Stimulated activated CD8-positive, alpha-beta memory T cell treated with anti-CD3 and anti-CD28 coated beads, Interleukin-15, amount 100 ng/mL, for 1 hour (primary cell): ENCODE measurements around the gene MCF2L.
"Not testable (repeated sequence)": the region's sequence is repeated elsewhere in the genome, so short reads cannot be mapped to it uniquely, and the experiment has no call there.

ENCODE experiments used
- DNase-seq: peaks from one replicate; pipeline ENCODE4 v3.0.0-alpha.2; 2020; ENCODE audit warnings: low read depth

The MCF2L gene, protein sequence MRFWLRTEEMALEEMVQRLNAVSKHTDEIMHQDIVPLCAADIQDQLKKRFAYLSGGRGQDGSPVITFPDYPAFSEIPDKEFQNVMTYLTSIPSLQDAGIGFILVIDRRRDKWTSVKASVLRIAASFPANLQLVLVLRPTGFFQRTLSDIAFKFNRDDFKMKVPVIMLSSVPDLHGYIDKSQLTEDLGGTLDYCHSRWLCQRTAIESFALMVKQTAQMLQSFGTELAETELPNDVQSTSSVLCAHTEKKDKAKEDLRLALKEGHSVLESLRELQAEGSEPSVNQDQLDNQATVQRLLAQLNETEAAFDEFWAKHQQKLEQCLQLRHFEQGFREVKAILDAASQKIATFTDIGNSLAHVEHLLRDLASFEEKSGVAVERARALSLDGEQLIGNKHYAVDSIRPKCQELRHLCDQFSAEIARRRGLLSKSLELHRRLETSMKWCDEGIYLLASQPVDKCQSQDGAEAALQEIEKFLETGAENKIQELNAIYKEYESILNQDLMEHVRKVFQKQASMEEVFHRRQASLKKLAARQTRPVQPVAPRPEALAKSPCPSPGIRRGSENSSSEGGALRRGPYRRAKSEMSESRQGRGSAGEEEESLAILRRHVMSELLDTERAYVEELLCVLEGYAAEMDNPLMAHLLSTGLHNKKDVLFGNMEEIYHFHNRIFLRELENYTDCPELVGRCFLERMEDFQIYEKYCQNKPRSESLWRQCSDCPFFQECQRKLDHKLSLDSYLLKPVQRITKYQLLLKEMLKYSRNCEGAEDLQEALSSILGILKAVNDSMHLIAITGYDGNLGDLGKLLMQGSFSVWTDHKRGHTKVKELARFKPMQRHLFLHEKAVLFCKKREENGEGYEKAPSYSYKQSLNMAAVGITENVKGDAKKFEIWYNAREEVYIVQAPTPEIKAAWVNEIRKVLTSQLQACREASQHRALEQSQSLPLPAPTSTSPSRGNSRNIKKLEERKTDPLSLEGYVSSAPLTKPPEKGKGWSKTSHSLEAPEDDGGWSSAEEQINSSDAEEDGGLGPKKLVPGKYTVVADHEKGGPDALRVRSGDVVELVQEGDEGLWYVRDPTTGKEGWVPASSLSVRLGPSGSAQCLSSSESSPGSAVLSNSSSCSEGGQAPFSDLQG

DNA sequence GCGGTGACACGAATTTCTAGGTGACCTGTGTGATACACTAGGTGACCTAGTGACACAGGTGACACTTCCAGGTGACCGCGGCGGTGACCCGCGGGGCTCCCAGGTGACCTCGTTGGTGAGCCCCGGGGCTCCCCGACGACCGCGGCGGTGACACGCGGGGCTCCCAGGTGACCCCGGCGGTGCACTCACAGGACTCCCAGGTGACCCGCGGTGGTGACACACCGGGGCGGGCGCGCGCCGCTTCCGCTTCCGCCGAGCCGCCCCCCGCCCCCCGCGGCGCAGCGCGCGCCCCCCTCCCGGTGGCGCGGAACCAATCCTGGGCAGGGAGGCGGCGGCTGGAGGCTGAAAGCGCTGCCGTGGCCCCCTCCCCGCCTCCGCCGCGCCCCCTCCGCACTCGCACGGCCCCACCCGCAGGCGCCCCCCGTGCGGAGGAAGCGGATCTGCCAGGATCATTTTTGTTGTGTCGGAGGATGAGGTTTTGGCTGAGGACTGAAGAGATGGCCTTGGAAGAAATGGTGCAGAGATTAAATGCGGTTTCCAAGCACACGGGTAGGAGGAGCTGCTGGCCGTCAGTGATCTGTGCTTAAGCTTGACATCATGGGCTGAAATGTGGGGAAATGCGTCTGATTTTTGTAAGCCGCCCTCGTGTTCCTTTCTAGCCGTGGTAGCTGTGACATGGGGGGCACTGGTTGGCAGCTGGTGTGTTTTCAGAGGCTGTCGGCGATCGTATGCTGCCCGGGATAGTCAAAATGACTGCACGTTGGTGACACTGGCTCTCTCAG, at the start of gene MCF2L:
MCF2L (plus strand) TSS at position 305 of the 782 bp plus-strand sequence; CDS start at position 471, 166 bp downstream.
- peak; percentile 6 for DNase-seq

DNA sequence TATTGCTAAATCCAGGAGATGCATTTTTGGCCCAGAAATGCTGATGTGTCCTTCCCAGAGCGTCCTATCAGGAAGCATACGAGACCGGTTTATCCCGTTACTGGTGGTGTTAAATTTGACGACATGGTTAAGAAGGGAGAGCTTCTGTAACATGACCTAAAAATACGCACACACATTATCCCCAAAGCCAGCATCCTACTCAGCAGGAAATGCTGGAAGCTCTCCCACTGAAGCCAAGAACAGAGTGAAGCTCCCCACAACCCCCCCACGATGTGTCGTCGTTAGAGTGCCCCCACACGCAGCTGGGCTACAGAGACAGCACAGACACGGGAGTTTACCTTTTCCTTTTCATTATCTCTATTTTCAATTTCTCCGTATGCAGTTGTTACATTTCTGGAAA, 45.1 kb upstream of the MCF2L start:
- DNase-seq = no peak

DNA sequence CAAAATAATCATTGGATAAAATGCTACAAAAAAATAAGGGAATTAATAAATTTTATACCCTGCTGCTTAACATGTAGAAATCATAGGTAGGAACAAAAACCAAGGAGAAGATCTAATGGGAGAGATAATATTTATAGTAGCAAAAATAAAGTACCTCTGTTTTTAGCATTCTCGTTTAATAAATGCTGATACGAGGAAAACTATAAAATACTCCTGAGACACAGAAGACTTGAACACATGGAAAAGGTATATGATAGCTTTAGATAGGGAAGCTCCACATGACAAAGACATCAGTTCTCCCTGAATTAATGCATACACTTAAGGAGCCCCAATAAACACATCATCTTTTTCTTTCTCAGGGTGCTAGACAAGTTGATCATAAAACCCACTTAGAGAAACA, 44.6 kb upstream of the MCF2L start:
- no peak for DNase-seq

DNA sequence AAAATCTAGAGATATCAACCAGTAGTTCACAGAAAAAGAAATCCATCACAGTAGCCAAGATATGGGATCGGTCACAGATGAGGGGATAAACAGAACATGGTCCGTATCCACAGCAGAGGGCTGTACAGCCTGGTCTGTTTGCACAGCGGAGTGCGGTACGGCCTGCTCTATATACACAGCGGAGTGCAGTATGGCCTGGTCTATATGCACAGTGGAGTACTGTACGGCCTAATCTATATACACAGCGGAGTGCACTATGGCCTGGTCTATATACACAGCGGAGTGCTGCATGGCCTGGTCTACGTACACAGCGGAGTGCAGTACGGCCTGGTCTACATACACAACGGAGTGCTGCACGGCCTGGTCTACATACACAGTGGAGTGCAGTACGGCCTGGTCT, 43.0 kb upstream of the MCF2L start:
- DNase-seq = no peak

DNA sequence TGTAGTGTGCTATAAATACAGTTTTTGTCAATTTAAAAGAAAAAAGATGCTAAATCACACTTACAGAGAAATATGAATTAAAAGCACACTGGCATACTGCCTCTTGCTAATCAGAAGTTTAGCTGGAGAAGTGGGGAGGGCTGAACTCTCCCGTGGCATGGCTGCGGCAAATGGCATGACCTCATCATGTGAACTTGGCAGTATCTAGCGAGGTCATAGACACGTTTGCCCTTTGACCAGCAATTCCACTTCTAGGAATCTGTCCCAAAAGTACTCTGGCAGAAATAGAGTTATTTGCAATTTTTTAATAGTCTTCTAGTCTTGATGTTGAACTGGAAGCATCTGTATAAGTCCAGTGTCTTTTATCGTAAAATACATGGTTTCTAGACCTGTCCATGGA, 42.0 kb upstream of the MCF2L start:
- DNase-seq = no peak

DNA sequence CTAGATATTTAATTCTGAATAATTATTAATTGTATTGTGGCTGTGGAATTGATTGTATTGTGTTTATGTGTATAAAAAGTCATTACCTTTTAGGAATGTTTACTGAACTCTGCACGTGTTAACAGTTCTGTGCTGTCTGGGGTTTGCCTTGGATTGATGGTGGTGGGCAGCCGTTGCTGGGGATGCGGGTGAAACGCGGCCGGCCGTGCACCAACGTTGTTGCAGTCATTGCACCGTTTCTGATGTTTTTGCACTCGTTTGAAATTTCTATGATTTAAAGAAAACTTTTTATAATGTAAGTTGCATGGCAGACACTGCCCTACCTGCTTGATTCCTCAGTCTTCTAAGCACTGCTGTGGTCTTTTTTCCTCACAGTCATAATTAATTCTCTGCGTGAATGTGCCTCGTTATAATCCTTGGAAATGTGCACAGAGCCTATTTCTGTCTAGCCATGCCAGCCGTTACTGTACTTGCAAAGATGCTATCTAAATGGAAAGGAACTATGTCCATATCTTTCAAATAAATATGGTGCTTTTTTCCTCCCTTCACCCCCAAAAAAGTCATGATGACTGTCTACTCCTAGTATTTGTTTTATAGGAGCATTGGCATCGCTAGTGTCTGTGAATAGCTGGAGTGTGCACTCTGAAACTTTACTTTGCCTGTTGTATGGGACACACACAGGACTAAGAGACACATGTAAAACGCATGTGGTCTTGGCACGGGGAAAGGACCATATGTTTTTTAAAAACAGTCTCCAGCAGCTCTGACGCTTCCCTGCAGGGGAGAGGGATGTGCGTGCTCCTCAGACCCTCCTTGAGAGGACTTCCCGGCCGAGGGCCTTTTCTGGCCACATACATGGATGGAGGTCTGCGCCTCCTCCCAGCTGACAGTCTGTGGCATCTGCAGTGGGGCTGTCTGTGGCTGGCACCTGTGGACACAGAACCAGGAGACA, 40.7 kb upstream of the MCF2L start:
- no peak for DNase-seq

DNA sequence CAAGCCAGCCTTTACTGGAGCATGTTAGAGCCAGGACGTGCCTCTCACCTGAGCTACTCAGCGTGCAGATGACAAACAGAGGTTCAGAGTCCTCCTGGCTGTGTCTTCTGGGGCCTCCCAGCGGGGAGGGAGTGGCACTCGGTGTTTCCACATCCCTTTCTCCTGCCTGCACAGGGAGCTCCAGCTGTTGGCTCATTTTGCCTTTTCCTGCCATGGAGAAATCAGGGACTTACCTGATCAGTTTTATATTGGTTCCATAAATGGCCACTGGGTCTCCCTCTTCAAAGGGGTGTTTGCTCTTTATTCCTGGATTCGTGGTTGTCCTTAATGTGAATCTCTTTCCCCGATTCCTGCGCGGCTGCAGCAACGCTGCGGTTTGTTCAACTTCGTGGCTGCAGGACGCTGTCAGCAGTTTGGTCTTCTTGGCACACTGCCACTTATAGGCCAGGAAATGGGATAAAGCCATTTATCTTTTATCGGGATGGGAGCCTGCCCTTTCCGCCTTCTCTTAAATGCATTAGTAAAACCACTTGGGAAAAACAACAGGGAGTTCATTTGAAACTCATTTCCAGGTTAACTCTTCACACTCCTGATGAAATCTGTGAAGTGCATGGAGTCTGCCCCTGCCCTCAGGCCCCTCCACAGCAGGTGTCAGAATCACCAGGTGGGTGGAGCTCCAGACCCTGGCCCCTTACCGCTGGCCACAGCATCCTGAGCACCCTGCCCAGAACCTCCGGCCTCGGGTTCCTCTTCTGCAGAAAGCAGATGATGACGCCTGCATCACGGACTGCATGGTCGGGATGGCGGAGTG, 39.8 kb upstream of the MCF2L start:
- no peak for DNase-seq

DNA sequence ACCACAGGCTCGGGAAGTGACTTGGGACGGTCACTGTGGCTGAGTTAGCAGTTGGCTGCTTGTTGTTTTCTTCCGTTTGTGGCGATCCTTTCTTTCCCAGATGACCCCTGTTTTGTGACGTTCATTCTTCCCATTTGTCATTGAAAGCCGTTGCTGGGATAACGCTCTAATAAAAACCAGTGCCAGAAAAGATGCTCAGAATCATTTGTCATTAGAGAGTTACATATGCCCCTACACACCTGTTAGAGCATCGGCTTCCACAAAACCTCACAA, 39.3 kb upstream of the MCF2L start:
- no peak for DNase-seq

DNA sequence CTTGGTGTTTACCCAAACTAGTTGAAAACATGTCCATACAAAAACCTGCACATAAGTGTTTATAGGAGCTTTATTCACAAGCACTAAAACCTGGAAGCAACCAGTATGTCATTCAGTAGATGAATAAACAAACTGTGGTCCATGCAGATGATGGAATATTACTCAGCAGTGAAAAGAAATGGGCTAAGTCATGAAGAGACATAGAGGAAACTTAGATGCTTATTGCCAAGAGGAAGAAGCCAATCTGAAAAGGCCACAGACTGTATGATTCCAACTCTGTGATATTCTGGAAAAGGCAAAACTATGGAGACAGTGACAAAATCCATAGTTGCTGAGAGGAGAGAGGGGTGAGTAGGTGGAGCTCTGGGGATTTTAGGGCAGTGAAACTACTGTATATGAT, 38.8 kb upstream of the MCF2L start:
- no peak for DNase-seq

DNA sequence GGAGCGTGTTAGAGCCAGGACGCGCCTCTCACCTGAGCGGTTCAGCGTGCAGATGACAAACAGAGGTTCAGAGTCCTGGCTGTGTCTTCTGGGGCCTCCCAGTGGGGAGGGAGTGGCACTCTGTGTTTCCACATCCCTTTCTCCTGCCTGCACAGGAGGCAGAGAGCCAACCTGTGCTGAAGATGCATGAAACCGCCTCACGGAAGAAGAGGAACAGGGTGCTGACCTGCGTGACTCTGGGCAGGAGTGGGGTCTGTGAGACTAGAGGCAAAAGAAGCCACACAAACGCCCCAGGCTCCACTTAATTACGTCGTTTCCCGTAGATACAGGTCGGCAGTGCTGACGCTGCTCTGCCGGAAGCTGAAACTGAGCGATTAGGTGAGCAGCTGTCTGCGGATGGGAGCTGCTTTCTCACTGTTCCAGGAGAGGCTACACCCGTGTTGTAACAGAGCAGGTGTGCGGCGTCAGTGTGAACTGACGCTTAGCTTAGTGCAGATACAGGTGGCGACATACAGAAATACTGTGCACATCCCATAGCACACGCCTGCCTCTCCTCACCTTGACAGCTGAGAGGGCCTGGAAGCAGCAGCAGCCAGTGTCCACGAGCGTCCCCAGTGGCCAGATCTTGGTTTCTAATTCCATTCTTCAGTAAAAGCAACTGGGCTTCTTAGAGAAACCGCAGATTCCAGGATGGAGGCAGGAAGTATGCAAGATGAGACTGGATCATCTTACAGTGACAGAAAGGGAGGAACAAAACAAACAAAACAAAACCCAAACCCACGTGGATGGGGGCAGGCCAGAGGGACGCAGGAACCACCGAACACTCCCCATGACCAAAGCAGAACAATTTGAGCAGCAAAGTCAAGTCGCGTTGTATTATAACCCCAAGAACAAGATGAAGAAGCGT, 37.7 kb upstream of the MCF2L start:
- DNase-seq = no peak

DNA sequence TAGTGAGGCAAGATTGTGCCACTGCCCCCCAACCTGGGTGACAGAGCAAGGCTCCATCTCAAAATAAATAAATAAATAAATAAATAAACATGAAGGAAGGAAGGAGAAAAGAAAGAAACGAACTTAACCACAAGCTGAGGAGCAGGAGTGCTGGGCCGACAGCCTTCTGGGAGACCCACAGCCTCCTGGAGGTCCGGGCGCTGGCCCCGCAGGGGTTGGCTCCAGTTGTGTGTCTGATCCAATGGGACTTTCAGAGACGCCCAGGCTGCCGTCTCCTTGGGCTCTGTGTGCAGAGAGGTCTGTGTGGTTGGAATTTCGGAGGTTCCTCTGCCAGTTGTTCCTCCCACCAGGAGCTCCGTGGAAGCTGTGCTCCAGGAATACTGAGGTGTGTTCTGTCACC, 36.0 kb upstream of the MCF2L start:
- no peak for DNase-seq

DNA sequence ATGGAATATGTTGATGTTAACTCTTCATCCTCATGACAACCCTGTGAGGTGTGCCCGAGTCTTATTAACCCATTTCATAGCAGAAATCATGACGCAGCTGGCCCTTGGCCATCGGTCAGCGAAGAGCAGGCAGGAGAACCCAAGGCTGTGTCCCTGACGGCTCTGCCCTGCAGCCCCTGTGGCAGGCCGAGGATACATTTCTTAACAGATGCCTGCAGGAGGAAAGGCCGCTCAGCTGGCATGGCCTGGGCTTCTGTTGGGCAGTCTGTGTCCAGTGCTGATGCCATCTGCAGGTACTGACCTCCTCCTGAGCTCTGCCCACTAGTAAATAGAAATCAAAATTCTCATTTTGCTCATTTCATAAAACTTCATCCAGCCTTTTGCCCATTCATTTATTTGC, 35.4 kb upstream of the MCF2L start:
- DNase-seq = no peak

DNA sequence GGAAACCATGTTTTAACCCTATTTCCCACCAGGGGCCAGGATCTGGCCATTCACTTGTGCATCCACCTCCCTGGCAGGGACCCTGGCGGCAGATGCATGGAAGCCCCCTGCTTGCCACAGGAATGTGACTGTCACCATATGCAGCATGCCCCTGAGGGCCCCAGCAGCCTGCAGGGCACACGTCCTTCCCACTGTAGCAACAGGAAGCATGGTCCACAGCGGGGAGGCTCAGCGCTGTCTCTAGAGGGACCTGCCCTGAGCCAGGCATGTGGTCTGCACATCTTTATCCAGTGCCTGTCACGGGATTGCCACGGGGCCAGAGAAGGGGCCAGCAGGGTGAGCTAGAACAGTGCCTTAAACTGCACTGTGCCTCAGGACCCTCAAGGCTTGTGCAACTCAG, 34.9 kb upstream of the MCF2L start:
- DNase-seq = no peak

DNA sequence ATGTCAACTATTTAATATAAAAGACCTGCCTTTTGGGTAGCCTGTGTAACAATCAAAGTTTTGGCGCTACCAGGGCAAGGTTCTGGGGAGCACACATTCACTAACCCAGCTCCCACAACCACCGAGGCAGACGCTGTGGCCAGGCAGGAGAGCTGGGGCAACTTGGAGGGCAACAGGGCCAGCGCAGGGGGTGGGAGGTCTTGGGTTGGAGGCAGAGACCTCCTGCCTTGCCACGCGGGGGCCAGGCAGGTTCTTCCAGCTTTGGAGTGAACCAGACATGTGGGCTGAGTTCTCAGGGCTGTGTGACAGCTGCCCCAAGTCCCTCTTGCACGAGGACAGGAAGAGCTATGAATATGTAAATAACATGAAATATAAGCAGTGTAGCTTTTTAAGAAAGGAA, 30.3 kb upstream of the MCF2L start:
- no peak for DNase-seq

DNA sequence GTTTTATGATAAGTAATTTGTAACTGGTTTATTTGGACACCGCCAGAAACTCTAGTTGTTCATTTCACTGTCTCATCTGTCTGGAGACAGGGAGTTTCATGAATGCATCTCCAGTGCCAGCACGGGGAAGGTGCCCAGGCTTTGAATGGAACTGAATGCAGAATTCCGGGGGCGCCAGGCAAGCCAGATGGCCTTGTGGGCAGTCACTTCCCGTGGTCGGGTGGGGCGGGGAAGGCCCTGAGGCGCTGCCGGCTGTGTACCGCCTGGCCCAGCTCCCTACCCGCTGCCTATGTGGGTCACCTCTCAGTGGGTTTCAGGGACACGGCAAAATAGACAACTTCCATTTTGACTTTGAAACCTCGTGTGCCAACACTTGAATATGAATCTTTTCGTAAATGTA, 28.8 kb upstream of the MCF2L start:
- DNase-seq = no peak

DNA sequence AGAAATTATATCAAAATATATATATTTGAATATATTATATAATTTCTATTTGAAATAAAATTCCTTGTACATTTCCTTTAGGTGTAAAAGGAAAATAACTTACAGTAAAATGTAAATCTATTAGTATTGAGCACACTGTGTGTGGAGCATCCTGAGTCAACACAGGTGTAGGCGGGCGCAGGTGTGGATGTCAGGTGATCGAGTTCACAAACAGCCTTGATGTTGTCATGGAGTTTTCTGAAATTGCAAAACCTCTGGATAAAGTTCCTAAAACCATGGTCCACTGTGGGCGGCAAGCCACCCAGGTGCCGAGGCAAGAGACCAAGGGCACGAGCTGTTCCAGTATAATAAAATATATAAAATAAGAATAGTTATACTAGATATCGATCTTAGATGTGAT, 27.7 kb upstream of the MCF2L start:
- DNase-seq = no peak

DNA sequence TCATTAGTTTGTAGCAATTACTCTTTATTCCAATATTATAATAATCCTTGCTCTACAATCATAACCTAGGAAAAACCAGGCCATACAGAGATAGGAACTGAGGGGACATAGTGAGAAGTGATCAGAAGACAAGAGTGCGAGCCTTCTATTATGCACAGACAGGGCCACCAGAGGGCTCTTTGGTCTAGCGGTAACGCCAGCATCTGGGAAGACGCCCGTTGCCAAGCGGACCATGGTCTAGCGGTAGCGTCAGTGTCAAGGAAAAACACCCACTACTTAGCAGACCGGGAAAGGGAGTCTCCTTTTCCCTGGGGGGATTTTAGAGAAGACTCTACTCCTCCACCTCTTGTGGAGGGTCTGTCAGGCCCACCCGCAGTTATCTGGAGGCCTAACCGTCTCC, 27.2 kb upstream of the MCF2L start:
- not testable (repeated sequence) for DNase-seq

DNA sequence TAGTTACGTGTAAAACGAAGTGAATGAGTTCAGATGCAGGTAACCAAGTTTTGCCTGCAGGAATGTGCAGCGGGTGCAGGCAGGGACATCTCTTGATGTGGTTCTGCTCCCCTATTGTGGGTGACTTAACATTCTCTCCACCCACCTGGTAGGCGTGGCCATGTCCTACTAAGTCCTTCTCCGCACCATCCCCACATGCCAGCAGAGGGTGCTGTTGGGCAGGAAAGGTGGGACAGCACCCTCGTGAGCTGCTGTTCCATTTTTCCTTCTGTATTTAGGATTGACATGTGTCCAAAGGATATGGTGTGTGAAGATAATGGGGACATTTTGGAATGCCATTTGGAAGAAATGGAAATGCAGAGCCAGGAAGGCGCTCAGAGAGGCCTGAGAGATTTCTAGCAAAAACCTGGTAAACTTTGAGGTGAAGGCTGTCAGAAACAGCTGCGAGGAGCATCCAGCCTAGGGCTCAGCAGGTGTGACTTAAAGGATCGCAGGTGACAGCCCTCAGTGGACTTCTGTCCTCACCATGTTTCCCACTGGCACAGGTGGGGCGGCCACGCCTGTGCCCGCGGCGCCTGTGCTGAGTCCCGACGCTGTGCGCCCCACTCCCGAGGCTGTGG, 26.2 kb upstream of the MCF2L start:
- peak; percentile 98 for DNase-seq
